IMR-90 (cell line): ENCODE data around the gene EDNRB. TPM values are rescaled to one million over a fixed set of nuclear protein-coding genes. Genes with fewer than 3 reads are reported as not detected.

Source experiments
- ATAC-seq: fragments of 200-7000 bp; cut with Tn5 transposase; 2 replicates; pipeline ENCODE4 v1.9.1; 2020; ENCODE audit warnings: low read depth, mild to moderate bottlenecking, moderate library complexity
- BruUV-seq: library from RNA; stranded (reverse); fragments of 400-500 nt; replicated peaks from 2 replicates; lab custom pipeline; 2021; lab: Mats Ljungman, UMichigan
- CTCF ChIA-PET: fragments of 300-600 bp; formaldehyde crosslinking; extraction: SDS; loops from one replicate; lab custom pipeline; 2021; ENCODE audit warnings: antibody characterized with exemption; lab: Yijun Ruan, JAX
- POLR2A ChIA-PET: fragments of 300-600 bp; sonication (Branson Sonifier 250); formaldehyde crosslinking; loops from one replicate; lab custom pipeline; 2022; ENCODE audit warnings: antibody characterized with exemption; ENCODE audit not compliant: unreplicated experiment; lab: Charles Lee
- DNase-seq: peaks from one replicate; pipeline ENCODE4 v3.0.0; 2013
- H2AFZ ChIP-seq: replicated peaks from 2 replicates; pipeline ENCODE3; 2013; ENCODE audit warnings: low read length, mild to moderate bottlenecking; ENCODE audit not compliant: poor library complexity
- H2AK5ac ChIP-seq: 2 replicates; pipeline ENCODE4 v1.6.1; 2013; ENCODE audit warnings: low read depth, low read length, inconsistent platforms
- H2AK9ac ChIP-seq: replicated peaks from 2 replicates; pipeline ENCODE3; 2013; ENCODE audit warnings: mild to moderate bottlenecking, low read depth, low read length, moderate library complexity; ENCODE audit not compliant: poor library complexity
- H2BK120ac ChIP-seq: 2 replicates; pipeline ENCODE4 v1.6.1; 2013; ENCODE audit warnings: low read depth, low read length, inconsistent platforms
- H2BK15ac ChIP-seq: 3 replicates; pipeline ENCODE4 v1.6.1; 2013; ENCODE audit warnings: low read depth, low read length, inconsistent platforms
- H2BK20ac ChIP-seq: 2 replicates; pipeline ENCODE4 v1.6.1; 2013; ENCODE audit warnings: low read depth, mild to moderate bottlenecking, inconsistent platforms, low read length, moderate library complexity
- H2BK5ac ChIP-seq: 2 replicates; pipeline ENCODE4 v1.6.1; 2013; ENCODE audit warnings: mild to moderate bottlenecking, low read depth, low read length, inconsistent platforms; ENCODE audit not compliant: poor library complexity, severe bottlenecking
- H3K14ac ChIP-seq: replicated peaks from 2 replicates; pipeline ENCODE4 v1.6.1; 2013; ENCODE audit warnings: low read depth, low read length, inconsistent platforms
- H3K18ac ChIP-seq: 2 replicates; pipeline ENCODE4 v1.6.1; 2013; ENCODE audit warnings: low read depth, low read length, control low read depth
- H3K23ac ChIP-seq: 2 replicates; pipeline ENCODE4 v1.6.1; 2013; ENCODE audit warnings: low read depth, low read length, inconsistent platforms
- H3K27ac ChIP-seq: 2 replicates; pipeline ENCODE4 v1.5.1; 2013; ENCODE audit warnings: mild to moderate bottlenecking, control low read depth, low read length; ENCODE audit not compliant: insufficient read depth
- H3K27me3 ChIP-seq: 2 replicates; pipeline ENCODE4 v1.6.1; 2013; ENCODE audit warnings: low read length; ENCODE audit not compliant: control insufficient read depth, insufficient read depth
- H3K36me3 ChIP-seq: 2 replicates; pipeline ENCODE4 v1.6.1; 2013; ENCODE audit warnings: low read length, mixed read lengths; ENCODE audit not compliant: control insufficient read depth, insufficient read depth
- H3K4ac ChIP-seq: 2 replicates; pipeline ENCODE4 v1.6.1; 2013; ENCODE audit warnings: low read depth, low read length, inconsistent platforms
- H3K4me1 ChIP-seq: 2 replicates; pipeline ENCODE4 v1.6.1; 2013; ENCODE audit warnings: low read length, mixed read lengths; ENCODE audit not compliant: control insufficient read depth, insufficient read depth
- H3K4me2 ChIP-seq: 2 replicates; pipeline ENCODE4 v1.6.1; 2013; ENCODE audit warnings: low read depth, mild to moderate bottlenecking, control low read depth, low read length, moderate library complexity
- H3K4me3 ChIP-seq: 2 replicates; pipeline ENCODE4 v1.5.1; 2013; ENCODE audit warnings: low read depth, mild to moderate bottlenecking, control low read depth, low read length, moderate library complexity; ENCODE audit not compliant: insufficient read depth
- H3K56ac ChIP-seq: 2 replicates; pipeline ENCODE4 v1.6.1; 2013; ENCODE audit warnings: low read length, inconsistent platforms; ENCODE audit not compliant: insufficient read depth; ENCODE audit errors: extremely low read depth
- H3K79me1 ChIP-seq, 2 experiments: 2 replicates each; pipeline ENCODE4 v1.6.1; 2013; ENCODE audit warnings: low read length in 2 of 2, inconsistent platforms in 1 of 2, low read depth in 1 of 2
- H3K9ac ChIP-seq: 2 replicates; pipeline ENCODE4 v1.6.1; 2013; ENCODE audit warnings: low read depth, low read length, control low read depth
- H3K9me1 ChIP-seq: 2 replicates; pipeline ENCODE4 v1.6.1; 2013; ENCODE audit warnings: low read length, inconsistent platforms; ENCODE audit not compliant: insufficient read depth
- H3K9me3 ChIP-seq: 2 replicates; pipeline ENCODE4 v1.6.1; 2013; ENCODE audit warnings: low read length; ENCODE audit not compliant: control insufficient read depth, insufficient read depth
- H4K20me1 ChIP-seq: 2 replicates; pipeline ENCODE4 v1.6.1; 2013; ENCODE audit warnings: low read length, inconsistent platforms; ENCODE audit not compliant: insufficient read depth
- H4K5ac ChIP-seq: 2 replicates; pipeline ENCODE4 v1.6.1; 2013; ENCODE audit warnings: mild to moderate bottlenecking, low read depth, low read length, control low read depth
- H4K8ac ChIP-seq, 2 experiments: 2 replicates each; pipeline ENCODE4 v1.6.1; 2013; ENCODE audit warnings: low read depth in 2 of 2, low read length in 2 of 2, control low read depth in 1 of 2, inconsistent platforms in 1 of 2
- H4K91ac ChIP-seq: 2 replicates; pipeline ENCODE4 v1.6.1; 2013; ENCODE audit warnings: low read depth, low read length, inconsistent platforms; ENCODE audit not compliant: insufficient read depth
- MAFK ChIP-seq: IDR thresholded peaks from 2 replicates; pipeline ENCODE4 v1.6.1; 2012; ENCODE audit warnings: low read depth, low read length, improper control_type of control experiment
- WGBS, 2 experiments: methylation state at CpG; one replicate each; pipeline versions ENCODE4 v1.1.5 to v1.1.7; 2013; ENCODE audit warnings: missing lambda C conversion rate in 2 of 2; ENCODE audit not compliant: insufficient read length in 1 of 2; ENCODE audit errors: extremely low coverage in 2 of 2; 5-methylcytosine and 5-hydroxymethylcytosine counted together
- dilution Hi-C: fragments of 300-500 bp; cut with HindIII; formaldehyde crosslinking; loops from one replicate; pipeline ENCODE4 v1.14.3; 2018; ENCODE audit warnings: low sequenced_read_pairs; ENCODE audit not compliant: unreplicated experiment
- in situ Hi-C: fragments of 300-500 bp; cut with MboI; formaldehyde crosslinking; loops from 3 replicates; pipeline ENCODE4 v1.14.3; 2019; ENCODE audit warnings: low sequenced_read_pairs, inconsistent platforms, mixed read lengths
- intact Hi-C: fragments of 100-400 bp; cut with micrococcal nuclease; formaldehyde crosslinking; loops from 2 replicates; pipeline ENCODE4 v1.10.0; 2022
- polyA plus RNA-seq, 3 experiments: library from polyadenylated mRNA; depleted of rRNA; stranded (reverse); fragments of >200 nt; gene quantifications; 2 replicates each; pipeline ENCODE4 v1.2.3, GENCODE V29; 2012; ENCODE audit warnings: low replicate concordance in 1 of 3
- total RNA-seq: library from RNA; depleted of rRNA; stranded (reverse); fragments of >200 nt; gene quantifications from 2 replicates; pipeline ENCODE4 v1.2.3, GENCODE V29; 2012

The EDNRB gene
- total and polyA plus RNA-seq, 2 of the 4 experiments (the other 2 are of a cell fraction), result under 0.01 to 0.09 TPM

- Histone ChIP-seq H2AK9ac (no peak overlapping the region), H2BK5ac (no peak overlapping the region), H3K79me1 (no peaks in the 10 kb centered on the region; a peak in 1 of 4 replicates), H3K27me3 (no peaks in the 10 kb centered on the region; the same call in 1 of the 2 replicates), H3K4me3 (peak overlapping the region; percentile 58), H3K14ac (no peak overlapping the region), H2BK15ac (peak overlapping the region; percentile 4; the same call in 1 of the 3 replicates), H2AK5ac (no peak overlapping the region), H3K9me1 (0 out of 2 replicates have a peak, but pooled peaks cover 3% of the 10 kb centered on the region), H3K4me1 (no peaks in the 10 kb centered on the region; the same call in 1 of the 2 replicates), H3K9me3 (no peaks in the 10 kb centered on the region), H4K5ac (no peak overlapping the region), H3K23ac (no peak overlapping the region; the same call in 1 of the 2 replicates), H2BK20ac (no peak overlapping the region), H3K56ac (no peak overlapping the region), H4K91ac (no peak overlapping the region; the same call in 1 of the 2 replicates), H3K27ac (no peak overlapping the region; the same call in 1 of the 2 replicates), H3K36me3 (no peaks in the 10 kb centered on the region; the same call in 1 of the 2 replicates), H3K9ac (peak overlapping the region; percentile 60), H2BK120ac (0 out of 2 replicates have a peak overlapping the region, but pooled peaks have one; percentile 4), H3K18ac (no peak overlapping the region), H3K4ac (no peak overlapping the region), H2AFZ (peak overlapping the region; percentile 89), H3K4me2 (peak overlapping the region; percentile 88), H4K8ac (no peak overlapping the region; a peak in 1 of 4 replicates), H4K20me1 (no peaks in the 10 kb centered on the region)
- CTCF ChIA-PET, result interaction anchor here (0.6 to 1.9 kb wide), 6 partner anchors 10 to 109 kb away, joined by 3 to 7 read pairs (median 4); no protein-coding TSS in a partner anchor
- ATAC-seq, result peak; percentile 86
- dilution Hi-C loops, result no loop called here
- intact Hi-C loops, result loop anchor here (2.0 to 5.0 kb wide), 4 partner anchors 57 to 201 kb away; no protein-coding TSS in a partner anchor
- peak; percentile 15 for DNase-seq
- POLR2A ChIA-PET, result interaction anchor here (0.6 kb wide), 1 partner anchor 1081 kb away, joined by 15 read pairs; no protein-coding TSS in a partner anchor
- WGBS, 2 experiments, result 4% methylated on average over 9 of the region's 29 CpGs; no CpG with 5 or more reads in 1 of the 2 experiments
- BruUV-seq, result no TSS peak
- no peak for TF ChIP-seq MAFK
- in situ Hi-C loops, result no loop called here
These were observed 752 bp upstream of the EDNRB start for GRCh38 chr13:77919246-77919920.
